Stimulated activated CD4-positive, alpha-beta T cell treated with anti-CD3 and anti-CD28 coated beads, Interleukin-12 subunit alpha, Interleukin-12 subunit beta, amount 100 ng/mL, for 48 hours (primary cell): ENCODE data around the gene GALNT5.
A peak's percentile ranks its signal among the peaks of the same experiment; 100 is the strongest.

ENCODE experiments used
- DNase-seq, 3 donors: peaks; one replicate each; pipeline ENCODE4 v3.0.0-alpha.2; 2020; ENCODE audit warnings: low read depth in 2 of 3, low spot score in 1 of 3

GALNT5 gene

DNA sequence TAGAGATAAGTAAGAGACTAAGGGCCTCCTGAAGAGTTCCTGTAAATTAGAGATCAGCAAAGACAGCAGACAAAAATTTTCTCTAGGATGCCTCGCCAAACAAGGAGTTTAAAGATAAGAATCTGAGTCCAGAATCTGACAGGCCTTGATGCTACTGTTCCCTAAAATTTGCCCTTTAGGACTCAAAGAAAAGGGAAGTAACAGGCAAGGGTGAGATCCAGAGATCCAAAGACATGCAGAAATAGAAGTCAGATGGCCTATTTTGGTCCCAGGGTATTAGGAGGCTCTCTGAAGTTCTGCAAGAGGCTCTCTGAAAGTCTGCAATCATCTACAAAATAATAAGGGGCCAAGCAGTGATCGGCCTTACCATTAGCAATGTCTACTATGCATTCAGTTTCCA, 33.0 kb downstream of the GALNT5 start:
- DNase-seq = no peak

GRCh38 chr2:157291018-157291417, 33.5 kb downstream of the GALNT5 start:
- DNase-seq = no peak

GRCh38 chr2:157292853-157293252, 35.3 kb downstream of the GALNT5 start:
- no peak for DNase-seq

DNA sequence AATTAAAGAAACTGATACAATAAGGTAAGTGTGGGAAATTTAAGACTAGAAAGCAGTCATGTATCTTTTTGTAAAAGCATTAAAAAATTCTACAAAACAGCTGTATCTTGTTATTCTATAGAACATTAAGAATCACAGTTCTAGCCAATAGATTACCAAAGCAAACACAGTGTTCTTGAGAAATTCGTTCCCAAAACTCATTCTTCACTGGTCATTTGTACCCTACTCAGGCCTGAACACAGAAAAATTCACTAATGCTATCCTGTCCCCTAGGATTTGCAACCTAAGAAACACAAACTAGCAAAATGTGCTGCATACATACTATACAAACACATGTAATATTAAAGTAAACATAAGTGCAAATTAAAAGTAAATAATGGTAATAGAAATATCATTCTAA, 39.0 kb downstream of the GALNT5 start:
- no peak for DNase-seq

DNA sequence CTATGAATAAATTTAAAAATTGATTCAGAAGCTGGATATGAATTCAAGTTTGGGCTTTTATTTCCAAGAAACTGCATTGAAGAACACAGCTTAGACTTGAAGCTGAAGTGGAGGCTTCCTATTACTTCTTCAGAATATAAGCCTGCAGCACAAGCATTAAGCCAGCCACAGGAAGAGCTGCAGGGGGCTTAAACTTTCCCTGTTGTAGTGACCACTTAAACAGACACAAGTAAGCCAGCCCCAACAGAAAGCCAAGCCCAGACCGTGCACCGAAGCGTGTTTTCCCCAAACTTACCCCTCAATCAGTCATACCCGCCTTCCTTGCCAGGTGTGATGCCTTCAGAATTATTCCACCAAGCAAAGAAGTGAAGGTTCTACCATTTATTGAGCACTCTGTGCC, 39.5 kb downstream of the GALNT5 start:
- no peak for DNase-seq

DNA sequence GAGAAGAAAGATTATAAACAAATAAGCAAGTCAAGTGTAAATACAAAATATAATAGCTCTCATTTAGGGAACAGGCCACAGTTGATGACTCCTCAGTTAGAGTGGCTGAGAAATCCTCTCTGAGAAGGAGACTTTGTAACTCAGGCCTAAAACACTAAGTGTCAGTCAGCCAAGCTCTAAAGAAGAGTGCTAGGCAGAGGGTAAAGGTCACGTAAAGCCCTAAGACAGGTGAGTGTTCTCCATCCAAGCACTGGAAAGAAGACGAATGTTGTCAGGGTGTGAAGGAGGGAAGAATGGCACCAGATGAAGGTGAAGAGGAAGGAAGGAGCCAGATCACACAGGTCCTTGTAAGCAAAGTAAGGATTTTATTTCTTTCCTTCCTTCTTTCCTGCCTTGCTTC, 43.8 kb downstream of the GALNT5 start:
- DNase-seq = no peak

GRCh38 chr2:157302492-157303099, 45.1 kb downstream of the GALNT5 start:
- DNase-seq = peak in 2 of 3 donors; percentile 15 to 40

GRCh38 chr2:157303612-157304011, 46.1 kb downstream of the GALNT5 start:
- no peak for DNase-seq

GRCh38 chr2:157304811-157305722, 47.6 kb downstream of the GALNT5 start:
- no peak for DNase-seq

GRCh38 chr2:157305723-157306110, 48.2 kb downstream of the GALNT5 start:
- no peak for DNase-seq

DNA sequence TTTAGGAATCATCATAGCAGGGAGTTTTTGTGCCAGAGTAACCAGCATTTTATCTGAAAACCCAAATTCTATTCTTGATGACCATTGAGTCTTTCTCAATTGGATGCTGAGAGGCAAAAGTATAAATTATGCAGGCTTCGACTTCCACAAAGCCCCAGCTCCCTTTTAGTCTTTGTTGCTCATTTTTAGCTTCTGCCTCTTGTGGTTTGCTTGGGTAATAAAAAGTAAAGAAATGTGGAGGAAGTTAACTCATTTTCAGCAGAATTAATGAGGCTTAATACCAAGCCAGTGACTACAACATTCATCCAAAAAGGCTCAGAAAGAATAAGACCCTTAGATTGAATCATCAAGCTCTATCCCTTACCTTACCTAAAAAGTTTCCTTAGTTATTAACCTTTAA, 49.5 kb downstream of the GALNT5 start:
- DNase-seq = no peak

DNA sequence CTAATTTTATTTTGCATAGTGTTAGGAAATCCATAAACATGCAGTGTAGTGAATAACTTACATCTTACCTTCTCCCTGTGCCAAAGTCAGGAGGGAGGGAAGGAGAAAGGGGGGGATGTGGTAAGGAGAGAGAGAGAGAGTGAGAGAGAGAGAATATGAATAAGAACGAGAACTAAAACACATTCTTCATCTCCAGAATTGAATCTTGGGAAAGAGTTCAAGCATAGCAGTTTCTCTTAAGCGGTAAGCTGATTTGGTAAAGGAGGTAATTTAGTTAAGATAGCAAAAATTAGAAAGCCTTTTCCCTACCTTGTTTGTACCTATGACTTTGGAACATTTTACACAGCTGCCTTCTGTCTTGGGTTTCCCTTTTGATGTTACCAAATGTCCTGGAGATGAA, 52.4 kb downstream of the GALNT5 start:
- no peak for DNase-seq

GRCh38 chr2:157311706-157312105, 54.2 kb downstream of the GALNT5 start:
- DNase-seq = no peak

- DNase-seq = no peak
Measured at GRCh38 chr2:157312866-157313486, 55.5 kb downstream of the GALNT5 start.

DNA sequence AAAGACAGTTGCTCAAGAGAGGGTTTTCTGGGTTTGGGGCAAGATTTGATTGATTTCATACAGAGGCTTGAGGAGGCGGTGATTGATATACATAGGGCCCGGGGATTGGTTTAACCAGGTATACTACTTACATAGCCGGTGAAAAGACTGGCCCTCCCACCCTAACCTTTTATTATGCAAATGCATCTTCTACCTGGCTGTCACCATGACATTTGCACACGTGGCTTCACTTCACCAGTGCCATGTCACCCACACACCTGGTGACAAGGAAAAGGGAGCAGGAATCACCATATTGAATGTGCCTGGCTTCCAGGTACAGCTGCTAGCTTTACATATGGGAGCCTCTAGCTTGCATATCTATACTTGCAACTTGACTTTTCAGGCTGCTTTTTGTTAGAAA, 58.4 kb downstream of the GALNT5 start:
- no peak for DNase-seq

- DNase-seq = no peak
Measured at GRCh38 chr2:157318884-157319283, 61.4 kb downstream of the GALNT5 start.

DNA sequence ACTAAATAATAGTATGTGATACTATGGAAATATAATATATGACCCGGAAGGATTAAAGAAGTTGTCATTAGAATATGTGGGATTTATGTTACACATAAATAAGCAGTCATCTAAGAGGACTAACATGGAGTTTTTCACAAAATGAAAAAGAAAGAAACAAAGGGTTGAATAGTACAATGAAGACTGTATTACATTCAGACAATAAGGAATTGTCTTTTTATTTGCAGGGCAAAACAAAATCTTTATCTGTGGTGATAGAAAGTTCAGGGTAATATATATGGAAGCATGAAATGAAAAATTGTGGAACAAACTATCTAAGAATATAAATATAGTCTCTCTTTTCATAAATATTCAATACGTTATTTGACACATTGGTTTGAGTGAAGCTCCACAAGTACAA, 62.3 kb downstream of the GALNT5 start:
- no peak for DNase-seq

- DNase-seq = no peak
Measured at GRCh38 chr2:157320409-157320808, 62.9 kb downstream of the GALNT5 start.

DNA sequence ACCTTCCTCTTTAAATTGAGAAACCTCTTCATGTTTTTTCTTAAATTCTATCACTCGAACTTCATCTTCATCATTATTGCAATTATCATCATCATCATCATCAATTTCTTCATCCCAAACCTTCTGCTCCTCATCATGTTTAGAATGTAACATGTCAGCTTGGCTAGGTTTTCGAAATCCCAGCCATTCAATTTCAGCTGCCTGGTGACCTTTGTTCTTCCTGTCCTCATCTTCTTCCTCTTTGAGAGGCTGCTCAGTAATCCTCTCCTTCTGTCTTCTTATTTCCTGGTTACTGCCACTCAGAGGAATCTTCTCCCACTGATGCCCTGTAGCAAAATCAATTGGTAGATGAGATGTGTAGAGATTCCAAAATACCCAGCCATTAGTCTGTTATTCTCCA, 64.0 kb downstream of the GALNT5 start:
- DNase-seq = no peak

DNA sequence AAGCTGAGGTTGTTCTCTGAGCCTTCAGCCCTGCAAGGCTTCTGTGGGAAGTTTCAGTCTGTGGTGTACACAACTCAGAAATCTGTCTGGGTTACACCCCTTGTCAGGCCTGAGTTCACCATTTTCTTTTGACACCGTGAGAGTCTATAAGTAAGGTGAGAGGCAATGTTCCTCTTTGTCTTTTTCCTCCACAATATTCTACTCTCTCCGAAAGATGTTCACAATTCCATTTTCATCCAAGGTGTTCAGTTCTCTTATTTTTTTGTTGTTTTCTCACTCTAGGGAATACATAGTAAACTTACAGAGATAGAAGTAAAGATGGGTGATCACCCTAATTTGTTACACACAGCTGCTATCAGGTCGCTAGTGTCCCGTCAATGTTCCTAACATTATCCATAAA, 64.9 kb downstream of the GALNT5 start:
- no peak for DNase-seq

DNA sequence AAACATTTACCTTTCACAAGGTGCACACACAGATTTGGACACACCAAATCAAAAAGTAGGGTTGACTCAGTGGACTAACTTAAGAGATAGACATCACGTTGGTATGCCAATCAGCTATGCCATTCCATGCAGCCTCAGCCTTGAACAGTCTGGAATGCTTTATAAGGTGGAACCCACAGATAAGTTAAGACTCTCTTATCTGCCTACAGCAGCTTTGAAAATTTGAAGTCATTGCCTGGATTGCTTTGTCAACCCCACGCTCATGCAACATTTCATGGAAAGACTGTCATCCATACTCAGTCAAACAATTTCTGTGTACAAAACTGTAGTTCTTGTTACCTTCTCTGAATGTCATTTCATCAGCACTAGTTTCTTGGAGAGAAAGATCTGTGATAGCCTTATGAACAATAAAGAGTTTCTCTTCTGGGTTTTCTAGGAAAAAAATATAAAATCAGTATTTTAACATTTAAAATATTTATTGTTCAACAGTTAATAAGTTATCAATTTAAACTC, 66.9 kb downstream of the GALNT5 start:
- DNase-seq = no peak

DNA sequence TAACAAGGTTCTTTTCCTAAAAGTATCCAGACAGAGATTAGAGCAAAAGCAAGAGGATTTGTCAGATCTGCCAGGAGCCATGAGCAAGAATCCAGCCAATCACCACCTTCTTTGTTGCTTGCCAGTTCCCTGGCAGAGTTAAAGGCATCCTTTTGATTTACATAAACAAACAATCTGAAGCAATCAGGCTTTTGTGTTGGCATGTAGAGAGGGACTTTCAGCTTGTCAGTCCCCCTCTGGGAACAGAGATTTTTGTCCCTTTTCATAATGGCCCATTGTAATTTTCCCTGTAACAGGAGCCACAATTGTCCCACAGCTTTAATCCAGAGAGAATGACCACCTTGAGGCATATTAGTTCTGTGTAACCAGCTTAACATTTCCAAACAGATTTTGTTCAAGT, 68.3 kb downstream of the GALNT5 start, which contains the start of gene ERMN:
Gene ERMN (minus strand): TSS at position 39 of the 400 bp plus-strand sequence. CDS start 182 bp downstream, outside the sequence.
- no peak for DNase-seq
